ENCODE results near the gene TCN2.

The TCN2 gene

DNA sequence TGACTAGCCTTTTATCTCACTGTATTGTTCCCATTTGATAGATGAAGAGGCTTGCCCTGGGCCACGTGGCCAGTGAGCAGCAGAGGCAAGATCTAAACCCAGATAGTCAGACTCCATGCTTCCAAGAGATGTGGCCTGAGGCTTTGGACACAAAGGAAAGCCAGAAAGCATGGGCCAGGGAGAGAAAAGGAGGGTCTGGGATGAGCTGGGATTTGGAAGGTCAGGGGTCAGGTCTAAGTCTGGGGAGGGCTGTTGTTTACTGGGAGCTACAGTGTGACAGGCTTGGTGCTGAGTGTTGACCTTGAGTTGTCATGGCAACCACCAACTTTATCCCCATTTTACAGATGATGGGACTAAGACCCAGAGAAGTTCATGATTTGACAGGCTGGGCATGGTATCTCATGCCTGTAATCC lies 30.7 kb downstream of the TCN2 start:
- DNase-seq (ENCODE audit: extremely low spot score) = no peak
- TF ChIP-seq, protein P1, sequence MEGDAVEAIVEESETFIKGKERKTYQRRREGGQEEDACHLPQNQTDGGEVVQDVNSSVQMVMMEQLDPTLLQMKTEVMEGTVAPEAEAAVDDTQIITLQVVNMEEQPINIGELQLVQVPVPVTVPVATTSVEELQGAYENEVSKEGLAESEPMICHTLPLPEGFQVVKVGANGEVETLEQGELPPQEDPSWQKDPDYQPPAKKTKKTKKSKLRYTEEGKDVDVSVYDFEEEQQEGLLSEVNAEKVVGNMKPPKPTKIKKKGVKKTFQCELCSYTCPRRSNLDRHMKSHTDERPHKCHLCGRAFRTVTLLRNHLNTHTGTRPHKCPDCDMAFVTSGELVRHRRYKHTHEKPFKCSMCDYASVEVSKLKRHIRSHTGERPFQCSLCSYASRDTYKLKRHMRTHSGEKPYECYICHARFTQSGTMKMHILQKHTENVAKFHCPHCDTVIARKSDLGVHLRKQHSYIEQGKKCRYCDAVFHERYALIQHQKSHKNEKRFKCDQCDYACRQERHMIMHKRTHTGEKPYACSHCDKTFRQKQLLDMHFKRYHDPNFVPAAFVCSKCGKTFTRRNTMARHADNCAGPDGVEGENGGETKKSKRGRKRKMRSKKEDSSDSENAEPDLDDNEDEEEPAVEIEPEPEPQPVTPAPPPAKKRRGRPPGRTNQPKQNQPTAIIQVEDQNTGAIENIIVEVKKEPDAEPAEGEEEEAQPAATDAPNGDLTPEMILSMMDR (IDR thresholded peaks at IDR 0.05; ENCODE audit: control extremely low read depth, extremely low read depth, low read depth, missing control alignments) = no peak
- ChIA-PET CTCF (interaction anchor here (1.1 to 7.6 kb wide), 3 partner anchors 9 to 118 kb away, joined by 3 to 208 read pairs (median 67); no protein-coding TSS in a partner anchor), POLR2A (no interaction called here)

DNA sequence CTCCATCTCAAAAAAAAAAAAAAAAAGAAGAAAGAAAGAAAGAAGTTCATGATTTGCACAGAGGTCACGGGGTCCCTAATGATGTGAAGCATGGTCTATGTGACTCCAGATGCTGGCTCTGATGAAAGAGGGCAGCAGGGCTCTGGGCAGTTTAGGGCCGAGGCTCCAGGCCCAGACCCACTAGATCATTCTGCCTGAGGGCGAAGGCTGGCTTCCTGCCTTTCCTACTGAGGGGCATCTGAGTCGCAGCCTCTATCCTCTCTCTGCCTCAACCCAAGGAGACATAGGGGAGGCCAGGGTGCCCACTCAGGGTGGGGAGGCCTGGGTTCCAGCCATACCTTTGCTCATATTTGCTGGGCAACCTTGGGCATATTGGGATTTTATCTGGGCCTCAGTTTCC lies 33.4 kb downstream of the TCN2 start:
- CTCF ChIA-PET = no interaction called here
- POLR2A ChIA-PET = no interaction called here
- TF ChIP-seq, protein P1 (IDR thresholded peaks at IDR 0.05; ENCODE audit: control extremely low read depth, extremely low read depth, low read depth, missing control alignments) = no peak
- DNase-seq (ENCODE audit: extremely low spot score) = no peak

DNA sequence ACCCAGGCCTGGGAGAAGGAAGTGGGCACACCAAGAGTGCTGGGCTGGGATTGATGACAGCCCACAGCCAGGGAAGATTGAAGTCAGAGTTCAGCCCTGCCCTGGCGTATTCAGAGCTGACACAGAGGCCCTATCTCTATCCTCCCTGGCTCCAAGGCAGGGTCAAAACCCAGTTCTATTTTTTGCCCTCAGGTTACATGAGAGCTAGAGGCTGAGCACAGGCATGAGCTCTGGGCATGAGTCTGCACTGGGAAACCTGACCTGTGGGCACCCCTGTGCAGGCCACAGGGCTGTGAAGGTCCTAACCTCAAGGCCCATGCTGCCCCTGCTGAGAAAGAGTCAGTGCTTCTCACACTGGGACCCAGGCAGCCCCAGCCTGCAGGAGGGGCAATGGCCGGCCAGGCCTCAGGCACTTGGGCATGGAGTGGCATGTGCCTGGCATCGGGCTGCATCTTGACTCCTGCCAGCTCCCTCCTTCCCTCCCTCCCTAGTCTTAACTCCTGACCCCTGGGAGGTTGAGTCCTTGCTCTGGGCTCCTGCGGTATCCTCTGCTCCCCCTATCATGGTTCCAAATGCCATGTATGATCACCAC lies 34.0 kb downstream of the TCN2 start:
- TF ChIP-seq, protein P1 (IDR thresholded peaks at IDR 0.05; ENCODE audit: control extremely low read depth, extremely low read depth, low read depth, missing control alignments) = no peak
- CTCF ChIA-PET = interaction anchor here (1.7 kb wide), 1 partner anchor 114 kb away, joined by 4 read pairs; no protein-coding TSS in a partner anchor
- POLR2A ChIA-PET = interaction anchor here (0.6 kb wide), 1 partner anchor 1068 kb away, joined by 3 read pairs; no protein-coding TSS in a partner anchor

DNA sequence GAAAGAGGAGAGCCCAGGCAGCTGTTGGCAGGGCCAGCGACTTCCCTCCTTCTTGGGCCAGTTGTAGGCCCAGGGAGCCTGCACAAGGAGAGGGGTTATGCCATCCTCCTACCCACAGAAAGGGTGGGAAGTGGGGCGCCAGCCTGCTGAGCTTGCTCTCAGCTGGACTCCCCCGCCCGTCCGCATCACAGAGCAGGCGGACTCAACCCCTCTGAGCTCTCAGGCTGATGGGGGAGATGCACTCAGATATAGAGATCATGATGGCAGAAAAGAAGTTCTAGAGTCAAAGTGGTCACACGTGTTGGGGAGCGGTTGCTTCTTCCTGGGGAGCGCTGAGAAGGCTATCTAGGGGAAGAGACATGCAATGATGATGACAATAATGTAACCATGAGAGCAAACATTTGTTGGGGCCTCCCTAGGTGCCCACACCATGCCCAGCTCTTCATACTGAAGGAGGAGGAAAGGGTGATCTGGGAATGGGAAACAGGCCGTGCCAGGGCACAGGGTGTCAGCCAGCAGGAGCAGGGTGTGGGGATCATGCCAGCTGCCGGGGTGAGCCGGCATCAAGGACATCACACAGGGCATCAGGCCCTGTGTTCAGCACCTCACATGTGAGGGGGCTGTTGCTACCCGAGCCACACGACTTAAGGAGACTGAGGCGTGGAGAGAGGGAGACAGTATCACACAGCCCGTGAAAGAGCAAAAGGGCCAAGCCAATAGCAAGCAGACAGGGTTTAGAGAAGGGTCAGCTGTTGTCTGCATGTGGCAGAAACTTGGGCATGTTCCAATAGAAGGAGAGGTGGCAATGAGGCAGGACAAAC lies 36.3 kb downstream of the TCN2 start:
- POLR2A ChIA-PET = interaction anchor here (0.7 kb wide), 1 partner anchor 1770 kb away, joined by 5 read pairs; no protein-coding TSS in a partner anchor
- no peak for DNase-seq (ENCODE audit: extremely low spot score)
- TF ChIP-seq, protein P1 (IDR thresholded peaks at IDR 0.05; ENCODE audit: control extremely low read depth, extremely low read depth, low read depth, missing control alignments) = no peak
- CTCF ChIA-PET = interaction anchor here (0.9 to 9.7 kb wide), 4 partner anchors 8 to 120 kb away, joined by 3 to 67 read pairs (median 4); partner anchors contain the start of gene SLC35E4

More for the DNA sequence above, 34.0 kb downstream of the TCN2 start:
- DNase-seq (ENCODE audit: extremely low spot score) = no peak

DNA sequence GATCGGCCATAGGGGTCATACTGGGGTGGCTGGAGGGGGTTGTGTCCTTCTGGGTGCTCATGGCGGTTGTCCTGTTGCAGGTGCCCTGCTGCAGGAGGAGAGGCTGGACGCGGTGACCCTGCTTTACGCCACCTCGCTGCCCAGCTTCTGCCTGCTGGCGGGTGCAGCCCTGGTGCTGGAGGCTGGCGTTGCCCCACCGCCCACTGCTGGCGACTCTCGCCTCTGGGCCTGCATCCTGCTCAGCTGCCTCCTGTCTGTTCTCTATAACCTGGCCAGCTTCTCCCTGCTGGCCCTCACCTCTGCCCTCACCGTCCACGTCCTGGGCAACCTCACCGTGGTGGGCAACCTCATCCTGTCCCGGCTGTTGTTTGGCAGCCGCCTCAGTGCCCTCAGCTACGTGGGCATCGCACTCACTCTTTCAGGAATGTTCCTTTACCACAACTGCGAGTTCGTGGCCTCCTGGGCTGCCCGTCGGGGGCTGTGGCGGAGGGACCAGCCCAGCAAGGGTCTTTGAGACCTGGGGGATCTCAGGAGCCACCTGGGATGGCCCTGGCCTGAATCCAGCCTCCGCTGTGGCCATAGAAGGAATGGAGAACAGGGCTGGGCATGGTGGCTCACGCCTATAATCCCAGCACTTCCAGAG lies 39.7 kb downstream of the TCN2 start:
- ChIA-PET POLR2A (no interaction called here), CTCF (interaction anchor here (9.7 kb wide), 1 partner anchor 12 kb away, joined by 67 read pairs; the partner anchor contains the start of gene SLC35E4)
- TF ChIP-seq, protein P1 (IDR thresholded peaks at IDR 0.05; ENCODE audit: control extremely low read depth, extremely low read depth, low read depth, missing control alignments) = no peak
- DNase-seq (ENCODE audit: extremely low spot score) = no peak

DNA sequence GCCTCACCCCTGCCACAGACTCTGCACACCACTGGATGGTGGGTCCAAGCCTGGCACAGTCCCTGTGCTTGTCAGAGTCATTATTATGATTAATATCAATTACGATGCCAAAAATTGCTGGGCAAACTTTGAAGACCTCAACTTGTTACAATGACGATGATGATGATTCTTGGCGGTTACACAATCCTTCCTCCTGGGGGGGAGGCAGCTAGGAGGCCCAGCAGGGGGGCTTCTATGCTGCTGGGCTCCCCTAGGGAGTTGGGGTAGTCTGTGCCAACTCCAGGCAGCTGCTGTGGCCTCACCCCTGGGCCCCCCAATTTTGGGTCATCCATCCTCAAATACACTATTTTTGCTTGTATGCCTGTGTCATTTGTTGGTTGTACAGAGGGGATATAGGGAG lies 40.6 kb downstream of the TCN2 start:
- no peak for DNase-seq (ENCODE audit: extremely low spot score)
- TF ChIP-seq, protein P1 (IDR thresholded peaks at IDR 0.05; ENCODE audit: control extremely low read depth, extremely low read depth, low read depth, missing control alignments) = no peak
- POLR2A ChIA-PET = no interaction called here
- CTCF ChIA-PET = interaction anchor here (9.7 kb wide), 1 partner anchor 13 kb away, joined by 67 read pairs; the partner anchor contains the start of gene SLC35E4

Data from GM10248 (cell line).